ENCODE measurements around the gene PYGB.

The PYGB gene

DNA sequence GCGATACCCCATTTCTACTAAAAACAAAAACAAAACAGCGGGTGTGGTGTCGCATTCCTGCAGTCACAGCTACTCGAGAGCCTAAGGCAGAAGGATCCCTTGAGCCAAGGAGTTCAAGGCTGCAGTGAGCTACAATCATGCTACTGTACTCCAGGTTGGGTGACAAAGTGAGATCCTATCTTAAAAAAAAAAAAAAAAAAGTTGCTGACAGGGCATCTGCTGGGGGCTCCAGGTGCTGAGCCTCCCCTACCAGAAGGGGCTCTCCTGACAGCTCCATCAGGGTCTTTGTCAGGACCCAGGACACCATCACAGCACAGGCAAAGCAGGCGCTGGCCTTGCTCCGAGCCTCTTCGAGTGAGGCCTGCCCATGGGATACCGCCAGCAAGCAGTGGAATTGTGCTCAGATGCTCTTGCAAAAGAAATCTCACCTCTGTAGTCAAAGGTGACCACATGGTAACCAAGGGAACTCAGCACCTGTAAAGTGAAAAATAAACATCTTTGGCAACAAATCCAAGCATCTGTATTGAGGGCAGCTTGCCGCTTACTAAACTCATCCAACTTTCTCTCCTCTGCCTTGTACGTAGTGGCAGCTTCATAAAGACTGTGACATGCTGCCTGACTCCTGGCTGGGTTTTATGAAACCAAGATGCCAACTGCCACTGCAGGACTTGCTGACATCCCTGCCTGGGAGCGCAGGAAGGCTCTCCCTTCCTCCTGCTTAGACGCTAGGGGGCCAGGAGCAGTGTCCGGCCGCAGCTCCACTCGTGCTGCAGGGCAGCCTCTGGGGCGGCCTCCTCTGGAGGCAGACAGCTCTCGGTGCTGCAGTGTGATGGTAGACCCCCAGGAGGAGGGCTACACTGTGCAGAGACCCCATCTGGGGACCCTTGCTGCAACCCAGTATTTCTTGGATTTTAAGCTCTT, 66.9 kb downstream of the PYGB start:
- H3K9ac ChIP-seq (ENCODE audit: low read depth, low read length) = no peak overlapping the region
- peaks cover 4% of the 10 kb centered on the region; the same call in 1 of the 2 replicates for H3K4me1 ChIP-seq (ENCODE audit: insufficient read depth, low read length)
- no peak overlapping the region for H3K4me3 ChIP-seq (ENCODE audit: low read length)
- peaks cover 8% of the 10 kb centered on the region for H3K36me3 ChIP-seq (ENCODE audit: insufficient read depth, low read depth, low read length)
- no peak overlapping the region for H3K27ac ChIP-seq (ENCODE audit: low read length)
- H3K27me3 ChIP-seq (ENCODE audit: insufficient read depth, low read length) = no peaks in the 10 kb centered on the region
- no peaks in the 10 kb centered on the region for H3K9me3 ChIP-seq (ENCODE audit: insufficient read depth, low read depth, low read length)

DNA sequence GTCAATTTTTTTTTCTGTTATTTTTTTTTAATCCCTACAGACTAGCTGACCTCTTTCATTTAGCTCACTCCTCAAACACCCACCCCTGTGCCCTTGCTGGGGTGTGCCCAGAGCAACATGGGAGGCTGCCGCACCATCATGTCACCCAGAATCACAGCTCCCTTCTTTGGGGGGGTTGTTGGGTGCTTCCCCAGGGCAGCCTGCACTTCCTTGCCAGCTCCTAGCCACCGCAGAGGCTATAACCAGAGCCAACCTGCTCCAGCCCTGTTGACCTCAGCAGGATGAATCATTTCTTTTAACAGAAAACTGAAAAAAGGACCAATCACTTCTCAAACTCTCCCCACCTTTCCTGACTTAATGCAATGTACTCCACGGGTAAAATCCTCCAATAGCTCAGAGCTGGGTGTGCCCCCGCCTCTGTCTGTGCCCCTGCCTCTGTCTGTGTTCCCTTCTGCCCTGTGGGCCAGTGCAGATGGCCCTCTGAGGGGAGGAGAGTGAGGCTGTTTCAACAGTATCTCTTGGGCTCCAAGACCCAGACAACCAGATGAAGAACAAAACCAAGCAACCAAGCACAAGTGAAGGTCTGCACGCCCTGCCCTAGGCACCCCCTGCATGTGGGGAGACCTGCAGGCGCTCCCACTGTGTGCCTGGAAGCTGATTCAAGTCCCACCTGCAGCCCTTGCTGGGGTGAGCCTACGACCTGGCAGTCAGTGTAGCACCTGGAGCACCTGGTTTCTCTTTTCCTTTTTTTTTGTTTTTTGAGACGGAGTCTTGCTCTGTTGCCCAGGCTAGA, 67.7 kb downstream of the PYGB start:
- Histone ChIP-seq H3K9ac (ENCODE audit: low read depth, low read length) (no peak overlapping the region), H3K27me3 (ENCODE audit: insufficient read depth, low read length) (no peaks in the 10 kb centered on the region), H3K4me3 (ENCODE audit: low read length) (no peak overlapping the region), H3K9me3 (ENCODE audit: insufficient read depth, low read depth, low read length) (no peaks in the 10 kb centered on the region), H3K27ac (ENCODE audit: low read length) (no peak overlapping the region), H3K36me3 (ENCODE audit: insufficient read depth, low read depth, low read length) (peaks cover 8% of the 10 kb centered on the region), H3K4me1 (ENCODE audit: insufficient read depth, low read length) (peaks cover 2% of the 10 kb centered on the region; the same call in 1 of the 2 replicates)

DNA sequence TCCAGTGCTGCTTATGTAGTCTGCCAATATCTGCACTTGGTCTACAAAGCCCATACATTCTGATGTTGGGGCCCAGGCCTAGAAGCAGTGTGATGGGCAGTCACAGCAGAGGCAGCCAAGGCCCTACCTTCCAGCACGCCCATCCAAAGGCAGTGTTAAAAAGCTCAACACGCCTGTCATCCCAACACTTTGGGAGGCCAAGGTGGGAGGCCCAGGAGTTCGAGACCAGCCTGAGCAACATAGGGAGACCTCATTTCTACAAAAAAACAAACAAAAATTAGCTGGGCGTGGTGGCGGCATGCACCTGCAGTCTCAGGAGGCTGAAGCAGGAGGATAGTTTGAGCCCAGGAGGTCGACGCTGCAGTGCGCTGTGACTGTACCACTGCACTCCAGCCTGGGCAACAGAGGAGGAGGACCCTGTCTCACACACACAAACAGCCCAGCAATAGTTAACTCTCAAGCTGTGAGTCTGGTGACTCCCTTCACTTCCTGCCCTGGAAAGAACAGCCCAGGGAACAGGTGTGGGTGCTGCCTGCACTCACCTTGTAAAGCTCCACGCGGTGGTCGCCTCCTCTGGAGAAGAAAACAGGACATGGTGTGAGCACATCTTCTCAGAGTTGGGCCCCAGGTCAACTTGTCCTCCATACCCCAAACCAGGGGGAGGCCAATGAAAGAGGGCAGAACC, 68.8 kb downstream of the PYGB start:
- no peak overlapping the region for H3K4me3 ChIP-seq (ENCODE audit: low read length)
- H3K27me3 ChIP-seq (ENCODE audit: insufficient read depth, low read length) = no peaks in the 10 kb centered on the region
- H3K27ac ChIP-seq (ENCODE audit: low read length) = no peak overlapping the region
- H3K4me1 ChIP-seq (ENCODE audit: insufficient read depth, low read length) = no peaks in the 10 kb centered on the region
- H3K9ac ChIP-seq (ENCODE audit: low read depth, low read length) = no peak overlapping the region
- no peaks in the 10 kb centered on the region for H3K9me3 ChIP-seq (ENCODE audit: insufficient read depth, low read depth, low read length)
- H3K36me3 ChIP-seq (ENCODE audit: insufficient read depth, low read depth, low read length) = peaks cover 11% of the 10 kb centered on the region

DNA sequence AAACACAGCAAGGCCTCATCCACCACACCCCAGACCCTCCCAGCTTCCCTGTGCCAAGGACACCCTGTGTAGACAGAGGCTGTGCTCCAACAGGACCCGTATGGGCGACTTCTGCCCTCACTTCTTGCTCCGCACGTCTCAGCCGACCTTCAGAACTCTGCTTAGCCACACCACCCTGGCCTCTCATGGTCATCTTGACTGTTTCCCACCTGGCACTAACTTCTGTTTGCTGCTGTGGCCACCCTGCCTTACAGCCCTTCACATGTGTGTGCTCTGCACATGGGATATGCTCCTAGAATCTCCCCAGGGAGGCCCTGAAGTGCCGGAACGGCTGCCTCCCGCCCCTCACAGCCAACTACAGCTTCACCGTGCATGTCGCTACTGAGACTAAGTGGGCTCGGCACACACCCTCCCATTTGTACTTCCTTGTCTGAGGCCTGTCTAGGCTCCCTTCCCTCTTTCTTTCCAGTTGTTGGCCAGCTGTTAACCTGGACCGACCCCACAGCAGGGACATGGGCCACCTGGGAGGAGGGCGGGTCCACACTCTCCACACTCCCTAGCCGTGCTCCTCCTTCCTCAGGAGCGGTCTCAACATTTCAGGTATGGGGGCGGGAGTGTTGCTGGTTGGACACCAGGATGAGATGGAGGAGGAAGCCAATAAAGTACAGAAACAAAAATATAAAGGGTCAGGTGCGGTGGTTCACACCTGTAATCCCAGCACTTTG, 69.6 kb downstream of the PYGB start:
- H3K4me1 ChIP-seq (ENCODE audit: insufficient read depth, low read length) = no peaks in the 10 kb centered on the region
- no peaks in the 10 kb centered on the region for H3K9me3 ChIP-seq (ENCODE audit: insufficient read depth, low read depth, low read length)
- no peak overlapping the region for H3K4me3 ChIP-seq (ENCODE audit: low read length)
- H3K27ac ChIP-seq (ENCODE audit: low read length) = no peak overlapping the region
- H3K27me3 ChIP-seq (ENCODE audit: insufficient read depth, low read length) = no peaks in the 10 kb centered on the region
- H3K36me3 ChIP-seq (ENCODE audit: insufficient read depth, low read depth, low read length) = peaks cover 18% of the 10 kb centered on the region
- no peak overlapping the region for H3K9ac ChIP-seq (ENCODE audit: low read depth, low read length)

DNA sequence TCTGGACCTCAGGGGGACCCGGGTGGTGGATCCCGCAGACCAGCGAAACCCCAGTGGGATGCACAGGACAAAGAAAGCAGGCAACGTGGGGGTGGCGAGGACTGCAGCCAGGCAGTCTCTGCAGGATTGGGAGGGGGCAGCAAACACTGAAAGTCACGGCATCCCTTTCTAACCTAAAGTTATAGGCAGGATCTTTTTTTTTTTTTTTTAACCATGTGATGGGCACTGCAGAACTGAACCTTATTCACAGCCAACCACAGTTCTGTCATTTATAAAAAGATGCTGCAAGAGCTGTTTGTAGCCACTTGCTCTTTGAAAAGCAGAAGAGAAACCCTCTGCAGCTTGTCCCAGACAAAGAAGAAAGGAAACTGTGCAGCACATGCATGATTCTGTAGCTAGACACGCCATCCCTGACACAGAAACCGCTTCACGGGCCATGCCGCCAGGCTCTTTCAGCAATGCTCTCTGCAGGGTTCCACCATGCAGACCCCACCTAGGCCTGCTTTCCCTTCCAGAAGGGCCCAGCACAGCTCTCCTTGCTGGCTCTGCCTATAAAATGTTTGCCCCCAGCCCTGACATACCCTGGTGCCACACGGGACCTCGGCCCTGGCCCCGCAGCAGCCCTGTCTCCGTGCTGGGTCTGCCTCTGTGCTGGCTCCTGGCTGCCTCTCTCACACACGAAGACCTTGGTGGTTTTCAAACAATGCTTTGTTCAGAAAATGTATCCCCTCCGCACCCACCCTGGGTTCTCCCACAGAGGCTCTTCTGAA, 70.8 kb downstream of the PYGB start:
- Histone ChIP-seq H3K9ac (ENCODE audit: low read depth, low read length) (peak overlapping the region; percentile 21; the same call in 1 of the 2 replicates), H3K4me3 (ENCODE audit: low read length) (no peak overlapping the region), H3K27ac (ENCODE audit: low read length) (no peak overlapping the region), H3K9me3 (ENCODE audit: insufficient read depth, low read depth, low read length) (no peaks in the 10 kb centered on the region), H3K4me1 (ENCODE audit: insufficient read depth, low read length) (peaks cover under 1% of the 10 kb centered on the region; the same call in 1 of the 2 replicates), H3K27me3 (ENCODE audit: insufficient read depth, low read length) (no peaks in the 10 kb centered on the region), H3K36me3 (ENCODE audit: insufficient read depth, low read depth, low read length) (peaks cover 29% of the 10 kb centered on the region)

DNA sequence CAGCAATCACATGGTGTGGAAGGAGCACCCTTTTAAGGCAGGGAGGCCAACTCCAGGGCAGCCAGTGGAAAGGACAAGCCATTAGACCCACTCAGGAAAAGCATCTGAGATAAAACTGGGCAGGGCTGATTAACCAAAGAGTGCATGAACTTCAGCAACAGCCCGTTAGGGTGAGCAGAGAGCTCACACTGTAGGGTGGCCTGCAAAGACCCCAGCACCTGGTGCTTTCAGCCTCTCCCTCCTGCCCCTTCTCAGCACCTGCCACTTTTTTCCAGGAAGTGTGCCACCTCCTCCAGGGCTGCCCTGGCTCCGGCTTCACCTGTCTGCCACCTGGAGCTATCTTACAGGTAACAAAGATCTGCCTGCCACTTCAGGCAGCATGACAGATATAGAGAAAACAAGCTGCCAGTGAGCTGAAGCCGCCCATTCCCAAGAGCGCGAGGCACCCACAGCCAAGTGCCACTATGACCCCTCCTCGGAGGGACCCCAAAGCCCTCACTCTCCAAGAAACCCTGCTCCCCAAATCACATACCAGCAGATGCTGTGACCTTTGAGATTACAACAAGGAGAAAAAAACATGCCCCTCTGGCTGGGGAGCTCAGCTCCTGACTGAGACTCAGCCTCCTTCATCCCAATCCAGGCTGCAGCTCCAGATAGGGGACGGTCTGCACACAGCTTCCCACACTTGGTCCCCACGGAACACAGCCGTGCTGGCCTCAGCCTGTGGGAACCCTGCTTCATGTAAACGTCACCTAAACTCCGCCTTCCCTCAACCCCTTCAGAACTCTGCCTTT, 71.6 kb downstream of the PYGB start:
- H3K27ac ChIP-seq (ENCODE audit: low read length) = no peak overlapping the region
- no peaks in the 10 kb centered on the region for H3K27me3 ChIP-seq (ENCODE audit: insufficient read depth, low read length)
- peaks cover 7% of the 10 kb centered on the region; the same call in 1 of the 2 replicates for H3K4me1 ChIP-seq (ENCODE audit: insufficient read depth, low read length)
- 0 out of 2 replicates have a peak overlapping the region, but pooled peaks have one; percentile 21 for H3K9ac ChIP-seq (ENCODE audit: low read depth, low read length)
- no peaks in the 10 kb centered on the region for H3K9me3 ChIP-seq (ENCODE audit: insufficient read depth, low read depth, low read length)
- H3K4me3 ChIP-seq (ENCODE audit: low read length) = no peak overlapping the region
- peaks cover 29% of the 10 kb centered on the region for H3K36me3 ChIP-seq (ENCODE audit: insufficient read depth, low read depth, low read length)

DNA sequence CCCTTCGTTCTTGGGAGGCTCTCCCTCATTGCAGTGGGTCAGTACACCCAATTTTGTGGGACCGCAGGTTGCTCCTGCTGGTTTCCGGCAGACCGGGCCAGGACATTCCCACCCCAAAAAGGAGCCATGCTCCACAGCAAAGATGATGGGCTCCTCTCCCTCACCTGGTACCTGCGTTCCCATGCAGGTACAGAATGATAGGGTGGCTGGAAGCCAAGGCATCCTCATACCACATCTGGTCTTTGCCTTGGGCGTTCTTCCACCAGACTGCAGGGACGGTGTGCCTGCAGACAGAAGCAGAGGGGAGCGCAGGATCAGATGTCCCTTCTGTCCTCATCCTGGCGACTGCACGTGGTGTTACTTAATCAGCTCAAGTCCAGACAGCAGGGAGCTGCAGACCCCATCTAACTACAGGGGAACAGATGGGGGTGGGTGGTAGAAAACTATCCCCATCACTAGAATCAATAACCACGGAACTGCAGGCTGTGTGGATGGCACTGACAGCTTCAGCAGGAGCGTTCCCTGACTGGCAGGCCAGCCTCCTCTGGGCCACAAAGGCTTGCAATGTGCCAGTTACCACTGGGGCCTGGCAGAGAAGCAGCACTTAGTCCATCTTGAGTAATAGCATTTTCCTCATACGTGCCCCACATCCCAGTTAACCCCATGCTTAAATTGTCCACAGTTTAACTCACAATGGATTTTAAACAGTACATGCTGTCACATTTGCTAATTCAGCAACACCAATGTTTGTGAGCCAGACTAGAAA, 72.3 kb downstream of the PYGB start:
- peaks cover 29% of the 10 kb centered on the region for H3K36me3 ChIP-seq (ENCODE audit: insufficient read depth, low read depth, low read length)

DNA sequence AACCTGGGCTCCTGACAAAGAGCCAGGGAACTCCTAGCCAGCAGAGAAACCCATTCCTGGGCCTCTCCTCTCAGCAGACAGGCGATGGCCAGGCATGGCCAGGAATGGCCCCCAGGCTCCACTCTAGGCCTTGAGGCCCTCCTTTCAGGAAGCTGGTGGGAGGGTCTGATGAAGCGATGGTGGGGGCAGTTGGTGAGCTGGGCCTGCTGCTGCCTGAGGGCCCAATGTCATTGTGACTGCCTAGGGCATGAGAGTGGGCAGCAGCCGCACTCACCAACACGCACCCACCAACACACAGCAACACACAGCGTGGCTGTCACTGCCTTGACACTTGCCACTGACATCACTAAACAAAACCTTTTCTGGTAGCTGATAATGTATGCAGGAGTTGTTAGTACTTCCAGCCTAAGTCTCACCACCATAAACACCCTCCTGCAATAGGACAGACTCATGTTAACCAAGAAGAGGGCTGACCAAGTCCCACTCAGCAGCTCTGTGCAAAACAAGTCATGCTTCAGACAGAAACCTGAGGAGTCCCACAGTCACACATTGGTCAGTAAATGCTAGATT, 73.5 kb downstream of the PYGB start:
- peaks cover 9% of the 10 kb centered on the region; the same call in 1 of the 2 replicates for H3K4me1 ChIP-seq (ENCODE audit: insufficient read depth, low read length)
- H3K9ac ChIP-seq (ENCODE audit: low read depth, low read length) = no peak overlapping the region
- no peaks in the 10 kb centered on the region for H3K9me3 ChIP-seq (ENCODE audit: insufficient read depth, low read depth, low read length)
- no peak overlapping the region for H3K4me3 ChIP-seq (ENCODE audit: low read length)
- no peak overlapping the region for H3K27ac ChIP-seq (ENCODE audit: low read length)
- peaks cover 28% of the 10 kb centered on the region for H3K36me3 ChIP-seq (ENCODE audit: insufficient read depth, low read depth, low read length)
- H3K27me3 ChIP-seq (ENCODE audit: insufficient read depth, low read length) = no peaks in the 10 kb centered on the region

More for the DNA sequence above, 72.3 kb downstream of the PYGB start:
- Histone ChIP-seq H3K27me3 (ENCODE audit: insufficient read depth, low read length) (no peaks in the 10 kb centered on the region), H3K27ac (ENCODE audit: low read length) (no peak overlapping the region), H3K9me3 (ENCODE audit: insufficient read depth, low read depth, low read length) (no peaks in the 10 kb centered on the region), H3K4me1 (ENCODE audit: insufficient read depth, low read length) (peaks cover 9% of the 10 kb centered on the region; the same call in 1 of the 2 replicates), H3K9ac (ENCODE audit: low read depth, low read length) (no peak overlapping the region), H3K4me3 (ENCODE audit: low read length) (no peak overlapping the region)

DNA sequence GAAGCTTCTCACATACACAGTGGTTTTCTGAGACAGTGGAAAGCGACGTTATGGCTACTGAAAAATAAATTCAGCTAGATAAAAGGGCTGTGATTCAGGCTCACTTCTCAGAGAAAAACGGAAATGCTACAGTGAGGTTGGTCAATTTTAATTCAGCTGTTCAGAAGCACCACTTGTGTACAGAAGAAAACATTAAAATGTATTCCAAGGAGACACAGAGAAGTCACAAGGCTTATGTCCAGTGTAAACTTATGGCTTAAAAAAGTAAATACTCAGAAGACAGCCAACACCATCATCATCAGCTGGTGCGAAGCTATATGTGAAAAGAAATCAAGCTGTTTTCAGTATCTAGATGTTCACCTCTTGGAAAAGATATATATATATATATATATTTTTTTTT, 74.1 kb downstream of the PYGB start:
- H3K27ac ChIP-seq (ENCODE audit: low read length) = no peak overlapping the region
- H3K36me3 ChIP-seq (ENCODE audit: insufficient read depth, low read depth, low read length) = peaks cover 22% of the 10 kb centered on the region
- no peaks in the 10 kb centered on the region for H3K27me3 ChIP-seq (ENCODE audit: insufficient read depth, low read length)
- no peaks in the 10 kb centered on the region for H3K9me3 ChIP-seq (ENCODE audit: insufficient read depth, low read depth, low read length)
- H3K4me3 ChIP-seq (ENCODE audit: low read length) = no peak overlapping the region
- peaks cover 9% of the 10 kb centered on the region; the same call in 1 of the 2 replicates for H3K4me1 ChIP-seq (ENCODE audit: insufficient read depth, low read length)
- H3K9ac ChIP-seq (ENCODE audit: low read depth, low read length) = no peak overlapping the region

Data from iPS-20b (cell line).